Measurements from ENCODE around the gene MACROD2. TPM values are rescaled to one million over a fixed set of nuclear protein-coding genes. Genes with fewer than 3 reads are reported as not detected.
"Not testable (repeated sequence)": the region's sequence is repeated elsewhere in the genome, so short reads cannot be mapped to it uniquely, and the experiment has no call there.

MACROD2 gene
- total RNA-seq, 1 experiment from 2014 or later: 2.3 TPM

- peak; percentile 65 for DNase-seq (ENCODE audit: low spot score)
These were observed 194.6 kb downstream of the MACROD2 start for GRCh38 chr20:14189794-14190402.

GRCh38 chr20:14191559-14191958 is 196.2 kb downstream of the MACROD2 start:
- no peak for DNase-seq (ENCODE audit: low spot score)

- no peak for DNase-seq (ENCODE audit: low spot score)
These were observed 198.1 kb downstream of the MACROD2 start for GRCh38 chr20:14193443-14193842.

- peak; percentile 21 for DNase-seq (ENCODE audit: low spot score)
These were observed 198.6 kb downstream of the MACROD2 start for GRCh38 chr20:14193885-14194284.

GRCh38 chr20:14197097-14197496 is 201.8 kb downstream of the MACROD2 start:
- no peak for DNase-seq (ENCODE audit: low spot score)

- DNase-seq (ENCODE audit: low spot score): no peak
These were observed 203.1 kb downstream of the MACROD2 start for GRCh38 chr20:14198416-14198815.

- DNase-seq (ENCODE audit: low spot score): no peak
These were observed 203.8 kb downstream of the MACROD2 start for GRCh38 chr20:14199111-14199510.

GRCh38 chr20:14203657-14204056 is 208.3 kb downstream of the MACROD2 start:
- DNase-seq (ENCODE audit: low spot score): no peak

GRCh38 chr20:14207591-14207990 is 212.3 kb downstream of the MACROD2 start:
- no peak for DNase-seq (ENCODE audit: low spot score)

GRCh38 chr20:14208956-14209355 is 213.6 kb downstream of the MACROD2 start:
- DNase-seq (ENCODE audit: low spot score): no peak

GRCh38 chr20:14210146-14210545 is 214.8 kb downstream of the MACROD2 start:
- no peak for DNase-seq (ENCODE audit: low spot score)

- no peak for DNase-seq (ENCODE audit: low spot score)
These were observed 218.7 kb downstream of the MACROD2 start for GRCh38 chr20:14214046-14214445.

GRCh38 chr20:14215880-14216279 is 220.6 kb downstream of the MACROD2 start:
- DNase-seq (ENCODE audit: low spot score): not testable (repeated sequence)

GRCh38 chr20:14219801-14220461 is 224.6 kb downstream of the MACROD2 start:
- peak; percentile 82 for DNase-seq (ENCODE audit: low spot score)

GRCh38 chr20:14220986-14221385 is 225.7 kb downstream of the MACROD2 start:
- DNase-seq (ENCODE audit: low spot score): no peak

GRCh38 chr20:14223806-14224205 is 228.5 kb downstream of the MACROD2 start:
- no peak for DNase-seq (ENCODE audit: low spot score)

GRCh38 chr20:14226051-14227049 is 231.0 kb downstream of the MACROD2 start:
- DNase-seq (ENCODE audit: low spot score): not testable (repeated sequence)

GRCh38 chr20:14232650-14233049 is 237.3 kb downstream of the MACROD2 start:
- no peak for DNase-seq (ENCODE audit: low spot score)

GRCh38 chr20:14234666-14235295 is 239.5 kb downstream of the MACROD2 start:
- no peak for DNase-seq (ENCODE audit: low spot score)

- no peak for DNase-seq (ENCODE audit: low spot score)
These were observed 240.0 kb downstream of the MACROD2 start for GRCh38 chr20:14235355-14235754.

- no peak for DNase-seq (ENCODE audit: low spot score)
These were observed 250.2 kb downstream of the MACROD2 start for GRCh38 chr20:14245368-14245970.

Measured in HT-29 (cell line).